Measurements from ENCODE around the gene OR8A1. TPM values are rescaled to one million over a fixed set of nuclear protein-coding genes. Genes with fewer than 3 reads are reported as not detected.

Gene OR8A1
- total RNA-seq, 1 donor from 2014 or later: not detected

DNA sequence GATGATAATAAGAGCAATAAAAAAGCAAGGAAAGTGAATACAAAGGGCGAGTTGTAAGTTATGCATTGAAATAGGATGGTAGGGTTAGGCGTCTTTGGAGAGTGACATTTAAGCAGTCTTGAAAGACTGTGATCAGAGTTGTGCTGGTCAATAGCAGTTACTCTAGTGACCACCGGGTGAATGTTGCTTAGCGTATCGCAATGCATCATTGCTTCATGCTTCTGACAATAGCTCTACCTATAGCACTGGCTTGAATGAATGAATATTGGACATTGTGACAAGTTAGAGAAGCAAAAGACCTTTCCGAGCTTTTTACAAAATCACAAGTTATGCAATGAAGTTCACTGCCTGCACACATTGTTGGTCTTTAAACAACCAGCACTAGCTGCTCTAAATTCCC is 18.6 kb upstream of the OR8A1 start:
- no peak overlapping the region for H3K27ac ChIP-seq (replicated peaks)
- intact Hi-C loops (cut with micrococcal nuclease): no loop called here

GRCh38 chr11:124551987-124552386 is 17.8 kb upstream of the OR8A1 start:
- Histone ChIP-seq H3K36me3 (no peaks in the 10 kb centered on the region), H3K4me1 (no peaks in the 10 kb centered on the region), H3K4me3 (no peak overlapping the region), H3K27ac (replicated peaks) (no peak overlapping the region), H3K27me3 (ENCODE audit: low read depth) (no peaks in the 10 kb centered on the region), H3K9me3 (replicated peaks) (peaks cover 7% of the 10 kb centered on the region)
- DNase-seq: no peak
- TF ChIP-seq, protein P1, sequence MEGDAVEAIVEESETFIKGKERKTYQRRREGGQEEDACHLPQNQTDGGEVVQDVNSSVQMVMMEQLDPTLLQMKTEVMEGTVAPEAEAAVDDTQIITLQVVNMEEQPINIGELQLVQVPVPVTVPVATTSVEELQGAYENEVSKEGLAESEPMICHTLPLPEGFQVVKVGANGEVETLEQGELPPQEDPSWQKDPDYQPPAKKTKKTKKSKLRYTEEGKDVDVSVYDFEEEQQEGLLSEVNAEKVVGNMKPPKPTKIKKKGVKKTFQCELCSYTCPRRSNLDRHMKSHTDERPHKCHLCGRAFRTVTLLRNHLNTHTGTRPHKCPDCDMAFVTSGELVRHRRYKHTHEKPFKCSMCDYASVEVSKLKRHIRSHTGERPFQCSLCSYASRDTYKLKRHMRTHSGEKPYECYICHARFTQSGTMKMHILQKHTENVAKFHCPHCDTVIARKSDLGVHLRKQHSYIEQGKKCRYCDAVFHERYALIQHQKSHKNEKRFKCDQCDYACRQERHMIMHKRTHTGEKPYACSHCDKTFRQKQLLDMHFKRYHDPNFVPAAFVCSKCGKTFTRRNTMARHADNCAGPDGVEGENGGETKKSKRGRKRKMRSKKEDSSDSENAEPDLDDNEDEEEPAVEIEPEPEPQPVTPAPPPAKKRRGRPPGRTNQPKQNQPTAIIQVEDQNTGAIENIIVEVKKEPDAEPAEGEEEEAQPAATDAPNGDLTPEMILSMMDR (IDR thresholded peaks at IDR 0.05; ENCODE audit: borderline replicate concordance): no peak
- intact Hi-C loops (cut with micrococcal nuclease): no loop called here

More for the DNA sequence above, 18.6 kb upstream of the OR8A1 start:
- H3K9me3 ChIP-seq (replicated peaks): peaks cover 7% of the 10 kb centered on the region
- H3K4me1 ChIP-seq: no peaks in the 10 kb centered on the region
- H3K36me3 ChIP-seq: no peaks in the 10 kb centered on the region
- TF ChIP-seq, protein P1 (IDR thresholded peaks at IDR 0.05; ENCODE audit: borderline replicate concordance): no peak
- no peak overlapping the region for H3K4me3 ChIP-seq
- no peaks in the 10 kb centered on the region for H3K27me3 ChIP-seq (ENCODE audit: low read depth)
- no peak for DNase-seq

DNA sequence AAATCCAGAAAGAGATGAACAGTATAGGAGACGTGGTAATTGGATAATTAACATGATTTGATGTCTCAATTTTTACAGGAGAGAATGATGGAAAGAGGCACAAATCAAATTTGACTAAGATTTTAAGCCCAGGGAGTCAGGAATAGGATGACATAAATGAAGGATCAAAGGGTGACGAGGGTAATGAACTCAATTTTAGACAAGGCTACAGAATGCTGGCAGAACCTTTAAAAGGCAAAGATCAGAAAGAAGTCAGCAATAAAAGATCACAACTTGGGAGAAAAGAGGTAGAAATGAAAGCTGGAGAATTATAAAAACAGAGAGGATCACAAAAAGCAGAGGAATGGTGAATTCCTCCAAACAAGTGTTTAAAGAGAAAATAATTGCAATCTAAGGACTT is 13.0 kb upstream of the OR8A1 start:
- DNase-seq: no peak
- H3K4me1 ChIP-seq: no peaks in the 10 kb centered on the region
- H3K4me3 ChIP-seq: no peak overlapping the region
- H3K9me3 ChIP-seq (replicated peaks): peaks cover 7% of the 10 kb centered on the region
- TF ChIP-seq, protein P1 (IDR thresholded peaks at IDR 0.05; ENCODE audit: borderline replicate concordance): no peak
- H3K27ac ChIP-seq (replicated peaks): no peak overlapping the region
- no peaks in the 10 kb centered on the region for H3K27me3 ChIP-seq (ENCODE audit: low read depth)
- intact Hi-C loops (cut with micrococcal nuclease): no loop called here
- H3K36me3 ChIP-seq: no peaks in the 10 kb centered on the region

DNA sequence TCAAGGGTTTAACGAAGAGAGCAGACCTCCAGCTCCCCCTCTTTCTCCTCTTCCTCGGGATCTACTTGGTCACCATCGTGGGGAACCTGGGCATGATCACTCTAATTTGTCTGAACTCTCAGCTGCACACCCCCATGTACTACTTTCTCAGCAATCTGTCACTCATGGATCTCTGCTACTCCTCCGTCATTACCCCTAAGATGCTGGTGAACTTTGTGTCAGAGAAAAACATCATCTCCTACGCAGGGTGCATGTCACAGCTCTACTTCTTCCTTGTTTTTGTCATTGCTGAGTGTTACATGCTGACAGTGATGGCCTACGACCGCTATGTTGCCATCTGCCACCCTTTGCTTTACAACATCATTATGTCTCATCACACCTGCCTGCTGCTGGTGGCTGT is 363 bp downstream of the OR8A1 start:
- Histone ChIP-seq H3K9me3 (replicated peaks) (peaks cover 13% of the 10 kb centered on the region), H3K4me1 (no peaks in the 10 kb centered on the region), H3K36me3 (no peaks in the 10 kb centered on the region), H3K27ac (replicated peaks) (no peak overlapping the region), H3K27me3 (ENCODE audit: low read depth) (peaks cover 6% of the 10 kb centered on the region), H3K4me3 (no peak overlapping the region)
- TF ChIP-seq, protein P1 (IDR thresholded peaks at IDR 0.05; ENCODE audit: borderline replicate concordance): no peak
- DNase-seq: no peak
- intact Hi-C loops (cut with micrococcal nuclease): no loop called here

GRCh38 chr11:124577716-124578427 is 8.1 kb downstream of the OR8A1 start:
- H3K27ac ChIP-seq (replicated peaks): no peak overlapping the region
- DNase-seq: no peak
- H3K36me3 ChIP-seq: no peaks in the 10 kb centered on the region
- no peaks in the 10 kb centered on the region for H3K27me3 ChIP-seq (ENCODE audit: low read depth)
- TF ChIP-seq, protein P1 (IDR thresholded peaks at IDR 0.05; ENCODE audit: borderline replicate concordance): no peak
- intact Hi-C loops (cut with micrococcal nuclease): no loop called here
- peaks cover 13% of the 10 kb centered on the region for H3K9me3 ChIP-seq (replicated peaks)
- no peaks in the 10 kb centered on the region for H3K4me1 ChIP-seq
- H3K4me3 ChIP-seq: no peak overlapping the region
